ENCODE data around the gene RDH16.
"Not testable (repeated sequence)": the region's sequence is repeated elsewhere in the genome, so short reads cannot be mapped to it uniquely, and the experiment has no call there.

RDH16 gene

DNA sequence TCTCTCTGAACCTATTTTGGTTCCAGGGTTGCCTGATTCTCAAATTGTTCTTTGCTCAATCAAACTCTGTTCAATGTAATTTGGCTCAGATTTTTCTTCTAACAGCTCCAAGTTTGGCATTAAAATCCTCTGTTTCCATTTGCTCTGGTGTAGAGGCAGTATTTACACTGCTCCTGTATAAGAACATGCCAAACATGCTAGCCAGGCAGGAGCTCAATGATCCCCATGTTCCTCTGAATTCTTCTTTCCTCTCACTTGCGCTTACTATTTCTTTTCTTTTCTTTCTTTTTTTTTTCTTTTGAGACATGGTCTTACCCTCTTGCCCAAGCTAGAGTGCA, 40.4 kb downstream of the RDH16 start:
- TF ChIP-seq, protein P1, sequence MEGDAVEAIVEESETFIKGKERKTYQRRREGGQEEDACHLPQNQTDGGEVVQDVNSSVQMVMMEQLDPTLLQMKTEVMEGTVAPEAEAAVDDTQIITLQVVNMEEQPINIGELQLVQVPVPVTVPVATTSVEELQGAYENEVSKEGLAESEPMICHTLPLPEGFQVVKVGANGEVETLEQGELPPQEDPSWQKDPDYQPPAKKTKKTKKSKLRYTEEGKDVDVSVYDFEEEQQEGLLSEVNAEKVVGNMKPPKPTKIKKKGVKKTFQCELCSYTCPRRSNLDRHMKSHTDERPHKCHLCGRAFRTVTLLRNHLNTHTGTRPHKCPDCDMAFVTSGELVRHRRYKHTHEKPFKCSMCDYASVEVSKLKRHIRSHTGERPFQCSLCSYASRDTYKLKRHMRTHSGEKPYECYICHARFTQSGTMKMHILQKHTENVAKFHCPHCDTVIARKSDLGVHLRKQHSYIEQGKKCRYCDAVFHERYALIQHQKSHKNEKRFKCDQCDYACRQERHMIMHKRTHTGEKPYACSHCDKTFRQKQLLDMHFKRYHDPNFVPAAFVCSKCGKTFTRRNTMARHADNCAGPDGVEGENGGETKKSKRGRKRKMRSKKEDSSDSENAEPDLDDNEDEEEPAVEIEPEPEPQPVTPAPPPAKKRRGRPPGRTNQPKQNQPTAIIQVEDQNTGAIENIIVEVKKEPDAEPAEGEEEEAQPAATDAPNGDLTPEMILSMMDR (IDR thresholded peaks at IDR 0.05; ENCODE audit: low read depth, low read length): no peak
- DNase-seq (ENCODE audit: low read depth, low spot score): no peak
- H3K4me3 ChIP-seq (ENCODE audit: low read depth, low read length): no peak overlapping the region
- in situ Hi-C loops (cut with HindIII; ENCODE audit: low sequenced_read_pairs): no loop called here

DNA sequence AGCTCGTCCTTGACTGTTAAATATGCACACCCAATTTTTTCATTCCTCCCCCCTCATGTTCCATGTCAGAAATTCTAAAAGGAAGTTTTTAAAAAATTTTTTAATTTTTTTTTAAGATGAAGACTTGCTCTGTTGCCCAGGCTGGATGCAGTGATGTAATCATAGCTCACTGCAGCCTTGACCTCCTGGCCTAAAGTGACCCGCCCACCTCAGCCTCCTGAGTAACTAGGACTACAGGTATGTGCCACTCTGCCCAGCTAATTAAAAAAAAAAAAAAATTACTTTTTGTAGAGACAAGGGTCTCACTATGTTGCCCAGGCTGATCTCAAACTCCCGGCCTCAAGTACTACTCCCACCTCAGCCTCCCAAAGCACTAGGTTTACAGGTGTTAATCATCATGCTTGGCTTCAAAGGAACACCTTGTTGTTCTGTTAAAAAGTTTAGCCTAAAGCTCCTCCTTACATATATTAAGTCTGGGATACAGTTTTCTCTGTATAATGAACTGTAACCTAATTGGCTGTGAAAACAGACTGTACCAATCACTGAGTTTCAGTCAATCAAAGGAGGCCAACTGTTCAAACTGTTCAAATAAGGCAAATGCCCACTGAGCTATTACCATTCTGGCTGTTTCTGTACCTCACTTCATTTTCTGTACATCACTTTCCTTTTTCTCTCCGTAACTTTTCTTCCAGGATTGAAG, 41.0 kb downstream of the RDH16 start:
- in situ Hi-C loops (cut with HindIII; ENCODE audit: low sequenced_read_pairs): no loop called here
- TF ChIP-seq, protein P1 (IDR thresholded peaks at IDR 0.05; ENCODE audit: low read depth, low read length): no peak
- H3K4me3 ChIP-seq (ENCODE audit: low read depth, low read length): no peak overlapping the region
- no peak for DNase-seq (ENCODE audit: low read depth, low spot score)

DNA sequence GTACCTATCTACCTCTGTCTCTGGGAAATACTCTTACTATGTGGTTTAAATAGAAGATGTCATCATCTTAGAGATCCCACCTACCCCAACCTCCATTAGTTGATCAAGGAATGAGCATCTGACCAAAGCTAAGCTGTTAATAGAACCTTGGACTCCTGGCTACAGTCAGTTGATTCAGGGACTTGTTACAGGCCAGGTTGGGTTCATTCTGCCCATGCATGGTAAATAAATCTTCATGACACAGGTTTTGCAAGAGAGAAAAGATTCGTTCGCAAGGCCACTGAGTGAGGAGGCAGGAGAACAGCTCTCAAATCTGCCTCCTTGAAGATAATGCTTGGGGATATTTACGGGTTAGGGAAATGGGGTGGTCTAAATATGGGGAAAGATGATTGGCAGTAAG, 42.7 kb downstream of the RDH16 start:
- TF ChIP-seq, protein P1 (IDR thresholded peaks at IDR 0.05; ENCODE audit: low read depth, low read length): no peak
- H3K4me3 ChIP-seq (ENCODE audit: low read depth, low read length): no peak overlapping the region
- DNase-seq (ENCODE audit: low read depth, low spot score): no peak
- in situ Hi-C loops (cut with HindIII; ENCODE audit: low sequenced_read_pairs): no loop called here

DNA sequence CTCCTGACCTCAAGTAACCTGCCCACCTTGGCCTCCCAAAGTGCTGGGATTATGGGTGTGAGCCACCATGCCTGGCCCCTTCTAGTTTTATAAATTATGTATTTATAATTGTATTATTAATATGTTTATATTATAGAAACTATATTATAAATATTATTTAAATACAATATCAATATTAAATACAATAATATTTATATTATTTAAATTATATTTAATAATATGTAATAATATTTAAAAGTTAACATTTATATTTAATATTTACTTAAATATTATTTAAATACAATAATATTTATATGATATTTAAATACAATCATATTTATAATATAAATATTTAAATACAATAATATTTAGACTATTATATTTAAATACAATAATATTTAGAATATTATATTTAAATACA, 43.2 kb downstream of the RDH16 start:
- in situ Hi-C loops (cut with HindIII; ENCODE audit: low sequenced_read_pairs): no loop called here
- no peak overlapping the region for H3K4me3 ChIP-seq (ENCODE audit: low read depth, low read length)
- no peak for DNase-seq (ENCODE audit: low read depth, low spot score)
- TF ChIP-seq, protein P1 (IDR thresholded peaks at IDR 0.05; ENCODE audit: low read depth, low read length): no peak

DNA sequence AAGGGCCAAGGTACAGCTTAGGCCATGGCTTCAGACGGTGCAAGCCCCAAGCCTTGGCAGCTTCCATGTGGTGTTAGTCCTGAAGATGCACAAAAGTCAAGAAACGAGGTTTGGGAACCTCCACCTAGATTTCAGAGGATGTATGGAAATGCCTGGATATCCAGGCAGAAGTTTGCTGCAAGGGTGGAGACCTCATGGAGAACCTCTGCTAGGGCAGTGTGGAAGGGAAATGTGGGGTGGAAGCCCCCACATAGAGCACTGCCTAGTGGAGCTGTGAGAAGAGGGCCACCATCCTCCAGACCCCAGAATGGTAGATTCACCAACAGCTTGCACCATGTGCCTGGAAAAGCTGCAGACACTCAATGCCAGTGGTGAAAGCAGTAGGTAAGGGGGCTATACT, 48.0 kb downstream of the RDH16 start:
- H3K4me3 ChIP-seq (ENCODE audit: low read depth, low read length); DNase-seq (ENCODE audit: low read depth, low spot score); in situ Hi-C loops (cut with HindIII; ENCODE audit: low sequenced_read_pairs): not testable (repeated sequence)

DNA sequence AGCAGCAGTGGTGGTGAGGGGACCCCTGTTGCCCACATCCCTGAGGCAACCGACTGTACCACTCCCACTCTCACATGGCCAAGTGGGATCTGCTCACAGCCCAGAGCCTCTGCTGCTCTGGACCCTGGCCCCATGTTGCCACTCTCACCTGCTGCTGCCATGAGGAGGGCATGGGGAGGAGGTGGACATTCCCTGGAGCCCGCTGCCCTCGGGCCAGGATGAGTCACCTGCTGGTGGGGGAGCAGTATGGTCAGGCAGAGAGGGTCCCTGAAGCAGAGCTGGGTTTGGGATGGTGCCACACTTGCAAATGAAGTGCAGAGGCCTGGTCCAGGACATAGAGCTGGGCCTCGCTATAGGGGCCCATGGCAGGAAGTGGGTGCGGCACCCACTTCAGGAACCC, 49.3 kb downstream of the RDH16 start:
- in situ Hi-C loops (cut with HindIII; ENCODE audit: low sequenced_read_pairs): no loop called here
- TF ChIP-seq, protein P1 (IDR thresholded peaks at IDR 0.05; ENCODE audit: low read depth, low read length): no peak
- H3K4me3 ChIP-seq (ENCODE audit: low read depth, low read length): no peak overlapping the region
- no peak for DNase-seq (ENCODE audit: low read depth, low spot score)

DNA sequence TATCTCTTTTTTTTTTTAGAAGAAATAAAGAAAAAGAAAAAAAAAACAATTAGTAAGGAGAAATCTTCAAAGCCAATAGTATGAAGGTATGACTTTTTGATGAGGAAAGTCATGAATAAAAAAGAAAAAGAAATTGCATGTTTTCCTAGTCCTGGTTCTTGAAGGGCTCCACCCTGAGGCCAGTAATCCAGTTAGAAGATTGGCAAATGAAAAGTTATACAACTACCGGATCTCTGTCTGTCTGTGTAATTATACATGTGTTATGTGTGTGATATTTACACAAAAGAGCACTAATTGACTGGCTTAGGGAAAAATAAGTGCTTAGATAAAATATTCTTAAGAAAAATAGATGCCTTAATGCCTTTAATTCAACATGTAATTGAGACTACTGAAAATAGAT, 51.6 kb downstream of the RDH16 start:
- H3K4me3 ChIP-seq (ENCODE audit: low read depth, low read length): no peak overlapping the region
- in situ Hi-C loops (cut with HindIII; ENCODE audit: low sequenced_read_pairs): no loop called here
- DNase-seq (ENCODE audit: low read depth, low spot score): no peak
- TF ChIP-seq, protein P1 (IDR thresholded peaks at IDR 0.05; ENCODE audit: low read depth, low read length): no peak
